HTERT RPE-1 (cell line): Measurements from ENCODE around the gene BCAS4.
"Not testable (repeated sequence)": the region's sequence is repeated elsewhere in the genome, so short reads cannot be mapped to it uniquely, and the experiment has no call there.

Experiments
- in situ Hi-C: fragments of 300-500 bp; cut with MboI; formaldehyde crosslinking; loops from 4 replicates; pipeline ENCODE4 v1.14.3; 2020; ENCODE audit warnings: low sequenced_read_pairs

Gene BCAS4

DNA sequence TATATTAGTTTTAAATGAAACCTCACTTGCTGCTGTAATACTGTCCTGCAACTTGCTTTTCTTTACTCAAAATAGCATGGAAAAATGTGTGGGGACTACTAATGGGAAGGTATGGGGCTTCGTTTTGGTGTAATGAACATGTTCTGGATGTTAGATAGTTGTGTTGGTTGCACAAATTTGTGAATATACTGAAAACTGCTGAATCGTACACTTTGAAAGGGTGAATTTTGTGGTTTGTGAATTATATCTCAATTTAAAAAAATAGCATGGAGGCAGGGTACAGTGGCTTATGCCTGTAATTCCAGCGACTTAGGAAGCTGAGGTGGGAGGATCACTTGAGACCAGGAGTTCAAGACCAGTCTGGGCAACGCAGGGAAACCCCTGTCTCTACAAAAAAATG lies 2.3 kb downstream of the BCAS4 start:
- in situ Hi-C loops: no loop called here

DNA sequence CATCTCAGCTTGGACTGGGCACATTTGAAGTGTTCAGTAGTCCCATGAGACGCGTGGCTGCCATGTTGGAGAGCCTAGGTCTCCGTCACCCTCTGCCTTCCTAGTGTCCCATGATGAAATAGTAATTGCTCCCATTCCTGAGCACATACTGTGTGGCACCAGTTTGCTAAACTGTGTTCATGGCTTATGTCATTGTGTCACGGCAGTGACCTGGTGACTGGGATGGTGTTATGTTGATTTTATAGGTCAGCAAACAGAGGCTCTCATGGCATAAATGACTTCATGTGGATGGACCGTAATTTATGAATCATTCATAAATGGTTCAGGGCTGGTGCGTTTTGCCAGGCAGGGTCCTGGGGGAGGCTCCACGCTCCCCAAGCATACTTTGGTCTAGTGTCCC lies 3.8 kb downstream of the BCAS4 start:
- in situ Hi-C loops: no loop called here

DNA sequence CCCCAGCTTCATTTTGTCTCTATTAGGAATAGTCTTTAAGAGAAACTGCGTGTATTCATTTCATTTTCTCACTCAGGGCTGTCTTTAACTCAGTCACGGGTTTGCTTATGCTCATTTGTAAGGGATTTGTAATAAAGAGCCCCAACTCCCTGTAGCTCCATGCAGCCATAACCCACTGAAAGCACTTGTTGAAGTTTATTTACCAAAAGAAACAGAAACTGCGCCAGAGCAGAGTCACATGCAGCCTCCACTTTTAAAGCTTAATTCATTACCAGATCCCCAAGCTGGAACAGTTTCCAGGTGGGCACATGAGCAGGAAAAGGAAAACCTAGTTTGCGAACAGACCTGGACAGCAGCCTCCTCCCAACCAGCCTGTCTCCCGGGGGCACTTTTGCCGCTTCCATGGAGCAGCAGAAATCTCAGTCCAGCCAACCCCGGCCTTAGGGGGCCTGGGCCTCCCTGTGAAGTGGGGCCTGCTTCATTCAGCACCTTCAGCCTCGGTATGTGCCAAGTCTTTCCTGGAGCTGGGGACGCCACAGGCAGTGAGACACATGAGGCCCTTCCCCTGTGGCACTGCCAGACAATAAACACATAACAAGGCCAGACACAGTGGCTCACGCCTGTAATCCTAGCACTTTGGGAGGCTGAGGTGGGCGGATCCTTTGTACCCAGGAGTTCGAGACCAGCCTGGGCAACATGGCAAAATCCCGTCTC lies 4.5 kb downstream of the BCAS4 start:
- in situ Hi-C loops: no loop called here

DNA sequence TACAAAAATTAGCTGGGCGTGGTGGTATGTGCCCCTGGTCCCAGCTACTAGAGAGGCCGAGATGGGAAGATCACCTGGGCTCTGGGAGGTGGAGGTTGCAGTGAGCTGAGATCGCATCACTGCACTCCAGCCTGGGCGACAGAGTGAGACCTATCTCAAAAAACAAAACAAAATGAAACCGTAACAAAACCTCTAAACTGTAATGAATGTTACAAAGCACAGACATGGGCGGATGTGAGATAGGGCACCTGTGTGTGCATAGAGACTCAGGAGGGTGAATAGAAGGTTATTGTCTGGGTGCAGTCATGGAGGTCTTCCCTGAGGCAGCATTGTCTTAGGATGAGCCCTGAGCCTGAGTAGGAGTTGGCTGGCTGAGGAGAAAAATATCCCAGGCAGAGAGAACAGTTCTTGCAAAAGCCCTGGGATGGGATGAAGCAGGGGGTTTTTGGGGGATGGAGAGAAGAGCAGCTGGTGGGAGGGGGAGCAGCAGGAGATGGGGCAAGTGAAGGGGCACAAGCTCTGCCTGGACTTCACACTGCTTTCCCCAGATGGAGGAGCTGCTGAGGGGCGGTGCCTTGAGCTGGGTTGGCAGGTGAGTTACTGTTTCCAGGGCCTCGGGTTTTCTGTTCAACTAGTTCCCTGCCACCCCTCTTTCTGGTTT lies 5.2 kb downstream of the BCAS4 start:
- in situ Hi-C loops: no loop called here

DNA sequence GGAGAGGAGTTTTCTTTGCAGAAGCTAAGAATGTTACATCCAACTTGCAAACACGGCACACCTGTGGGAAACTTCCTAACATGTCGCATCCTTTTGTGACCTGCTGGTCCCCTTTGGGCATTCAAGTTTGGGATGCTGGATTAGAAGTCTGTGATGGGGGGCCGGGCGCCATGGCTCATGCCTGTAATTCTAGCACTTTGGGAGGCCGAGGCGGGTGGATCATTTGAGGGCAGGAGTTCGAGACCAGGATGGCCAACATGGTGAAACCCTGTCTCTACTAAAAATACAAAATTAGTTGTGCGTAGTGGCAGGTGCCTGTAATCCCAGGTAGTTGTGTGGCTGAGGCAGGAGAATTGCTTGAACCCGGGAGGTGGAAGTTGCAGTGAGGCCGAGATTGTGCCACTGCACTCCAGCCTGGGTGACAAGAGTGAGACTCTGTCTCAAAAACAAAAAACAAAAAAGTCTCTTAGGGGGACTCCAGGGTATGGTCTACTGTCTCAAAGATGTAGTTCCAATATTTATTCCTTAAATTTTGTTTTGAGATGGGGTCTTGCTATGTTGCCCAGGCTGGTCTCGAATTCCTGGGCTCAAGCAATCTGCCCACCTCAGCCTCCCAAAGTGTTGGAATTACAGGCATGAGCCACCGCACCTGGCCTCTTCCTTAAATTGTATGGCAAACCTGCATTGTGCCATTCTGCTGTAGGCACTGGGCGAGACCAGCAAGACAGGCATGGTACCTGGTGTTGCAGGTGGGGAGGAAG lies 6.3 kb downstream of the BCAS4 start:
- in situ Hi-C loops: not testable (repeated sequence)

DNA sequence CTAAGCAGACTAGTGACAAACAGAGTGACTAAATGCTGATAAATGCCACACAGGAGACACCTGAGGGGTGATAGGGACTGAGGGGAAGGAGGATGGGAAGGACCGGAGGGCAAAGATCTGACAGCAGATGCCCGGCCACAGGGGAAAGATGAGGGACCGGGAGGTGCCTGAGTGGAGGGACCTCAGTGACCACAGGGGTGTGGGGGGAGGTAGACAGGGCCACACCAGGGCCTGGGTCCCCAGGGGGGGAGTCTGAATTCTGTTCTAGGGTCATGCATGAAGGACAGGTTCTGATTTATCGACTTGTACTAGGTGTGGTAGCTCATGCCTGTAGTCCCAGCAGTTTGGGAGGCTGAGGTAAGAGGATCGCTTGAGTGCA lies 6.9 kb downstream of the BCAS4 start:
- in situ Hi-C loops: no loop called here

DNA sequence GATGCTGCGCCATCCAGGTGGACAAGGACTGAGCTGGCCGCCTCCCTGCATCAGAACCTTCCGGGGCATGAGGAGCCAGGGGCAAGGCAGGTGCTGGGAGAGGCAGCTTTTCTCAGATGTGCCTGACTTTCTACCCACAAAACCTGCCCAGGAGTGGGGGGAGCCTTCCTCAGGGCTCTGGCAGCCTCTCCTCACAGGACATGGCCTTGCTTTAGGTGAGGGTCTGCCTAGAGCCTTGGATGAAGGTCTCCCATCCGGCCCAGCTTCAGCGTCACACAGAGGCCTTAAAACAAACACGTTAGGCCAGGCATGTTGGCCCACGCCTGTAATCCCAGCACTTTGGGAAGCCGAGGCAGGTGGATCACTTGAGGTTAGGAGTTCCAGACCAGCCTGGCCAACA lies 7.4 kb downstream of the BCAS4 start:
- in situ Hi-C loops: no loop called here

DNA sequence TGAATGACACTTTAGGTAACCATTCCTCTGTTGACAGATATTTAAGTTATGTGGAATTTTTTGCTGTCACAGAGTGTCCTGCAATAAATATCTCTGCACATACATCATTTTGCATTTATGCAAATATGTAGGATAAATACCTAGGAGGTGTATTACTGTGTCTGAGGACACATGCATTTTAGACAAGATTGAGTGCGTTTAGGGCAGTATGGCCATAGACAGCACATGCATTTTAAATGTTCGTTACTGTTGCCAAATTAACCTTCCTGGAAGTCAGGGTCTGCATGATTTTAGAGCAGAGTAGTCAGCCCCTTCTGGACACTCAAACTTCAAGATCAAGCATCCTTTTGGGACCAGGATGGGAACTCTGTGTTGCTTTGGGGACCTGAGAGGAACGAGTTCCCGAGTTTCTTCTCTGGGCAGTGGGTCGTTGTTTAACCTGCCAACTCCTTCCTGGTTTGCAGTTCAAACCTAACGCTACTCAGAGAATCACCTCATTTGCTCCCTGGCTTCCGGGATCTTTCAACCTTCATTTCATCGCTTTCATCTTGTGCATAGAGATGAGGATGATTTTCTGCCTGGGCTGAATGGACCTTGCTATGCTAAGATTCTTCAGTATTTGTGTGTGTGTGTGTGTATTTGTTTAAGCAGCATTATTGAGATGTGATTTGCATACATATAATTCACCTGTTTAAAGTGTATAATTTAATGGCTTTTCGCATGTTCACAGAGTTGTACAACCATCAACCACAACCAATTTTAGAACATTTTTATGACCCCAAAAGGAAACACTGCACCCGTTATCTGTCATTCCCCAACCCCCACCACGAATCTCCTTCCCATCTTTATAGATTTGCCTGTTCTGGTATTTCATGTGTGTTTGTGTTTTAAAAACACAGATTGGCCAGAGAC lies 9.8 kb downstream of the BCAS4 start:
- in situ Hi-C loops: no loop called here

DNA sequence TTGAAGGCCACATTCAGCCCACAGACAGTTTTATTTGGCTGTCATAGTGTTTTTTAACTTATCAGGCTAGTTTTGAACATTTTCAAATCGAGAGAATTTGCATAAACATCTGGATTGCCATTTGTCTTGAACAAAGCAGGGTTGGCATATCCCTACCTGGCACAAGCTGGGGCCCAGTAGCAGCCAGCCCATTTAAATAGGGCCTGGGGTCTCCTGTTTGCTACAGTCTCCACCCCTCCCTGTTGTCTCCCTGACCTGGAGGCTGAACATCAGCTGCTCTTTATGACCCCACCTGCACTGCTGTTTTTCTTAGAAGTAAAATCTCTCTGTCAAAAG lies 10.5 kb downstream of the BCAS4 start:
- in situ Hi-C loops: no loop called here

DNA sequence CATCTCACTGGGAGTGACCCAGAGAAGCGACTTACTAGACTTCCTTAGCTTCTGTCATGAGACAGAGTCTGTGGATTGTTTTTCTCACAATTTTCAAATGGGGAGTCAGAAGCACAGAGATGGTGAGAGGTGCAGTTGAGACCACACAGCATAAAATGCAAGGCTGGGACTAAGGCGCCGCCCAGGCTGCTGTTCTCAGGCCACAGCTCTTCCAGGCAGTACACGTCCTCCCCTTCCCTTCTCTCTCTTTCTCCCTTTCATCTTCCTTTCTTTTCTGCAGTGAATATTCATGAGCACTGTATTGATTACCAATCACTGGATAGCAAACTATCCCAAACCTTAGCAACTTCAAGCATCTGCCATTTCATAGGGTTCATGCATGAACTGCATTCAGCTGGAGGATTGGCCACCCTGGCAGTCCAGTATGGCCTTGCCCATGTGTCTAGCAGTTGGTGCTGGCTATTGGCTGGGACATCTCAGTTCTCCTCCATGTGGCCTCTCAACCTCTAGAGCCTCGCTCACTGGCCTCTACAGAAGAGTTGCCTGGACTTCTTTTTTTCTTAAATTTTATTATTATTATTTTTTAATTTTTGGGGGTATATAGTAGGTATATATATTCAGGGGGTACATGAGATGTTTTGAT lies 11.4 kb downstream of the BCAS4 start:
- in situ Hi-C loops: no loop called here

DNA sequence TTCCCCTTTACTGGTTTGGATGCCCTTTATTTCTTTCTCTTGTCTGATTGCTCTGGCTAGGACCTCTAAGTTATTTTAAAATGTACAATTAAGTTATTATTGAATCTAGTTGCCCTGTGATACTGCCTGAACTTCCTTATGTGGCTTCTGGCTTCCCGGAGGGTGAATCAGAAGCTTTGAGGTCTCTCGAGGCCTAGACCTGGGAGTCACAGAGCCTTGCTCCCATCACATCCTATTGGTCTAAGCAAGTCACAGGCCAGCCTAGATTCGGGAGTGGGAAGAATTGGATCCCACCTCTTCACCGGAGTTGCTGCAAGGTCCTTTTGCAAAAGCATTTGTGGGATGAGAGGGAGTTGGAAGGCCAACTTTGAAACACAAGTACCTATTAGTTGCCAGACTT lies 15.2 kb downstream of the BCAS4 start:
- in situ Hi-C loops: no loop called here

DNA sequence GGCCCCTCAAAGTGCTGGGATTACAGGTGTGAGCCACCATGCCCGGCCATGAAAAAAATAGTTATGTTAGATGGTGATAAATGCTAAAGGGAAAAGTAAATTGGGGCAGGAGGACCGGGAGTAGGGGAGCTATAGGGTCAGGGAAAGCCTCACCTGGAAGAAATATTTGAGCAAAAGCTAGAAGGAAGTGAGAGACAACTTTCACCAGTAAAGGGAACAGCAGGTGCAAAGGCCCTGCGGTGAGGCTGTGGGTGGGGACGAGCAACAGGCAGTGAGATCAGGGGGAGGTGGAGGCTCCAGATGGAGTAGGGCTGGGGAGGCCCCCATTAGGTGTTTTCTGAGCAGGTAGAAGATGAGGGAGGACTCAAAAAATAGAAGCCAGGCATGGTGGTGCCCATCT lies 16.0 kb downstream of the BCAS4 start:
- in situ Hi-C loops: no loop called here

DNA sequence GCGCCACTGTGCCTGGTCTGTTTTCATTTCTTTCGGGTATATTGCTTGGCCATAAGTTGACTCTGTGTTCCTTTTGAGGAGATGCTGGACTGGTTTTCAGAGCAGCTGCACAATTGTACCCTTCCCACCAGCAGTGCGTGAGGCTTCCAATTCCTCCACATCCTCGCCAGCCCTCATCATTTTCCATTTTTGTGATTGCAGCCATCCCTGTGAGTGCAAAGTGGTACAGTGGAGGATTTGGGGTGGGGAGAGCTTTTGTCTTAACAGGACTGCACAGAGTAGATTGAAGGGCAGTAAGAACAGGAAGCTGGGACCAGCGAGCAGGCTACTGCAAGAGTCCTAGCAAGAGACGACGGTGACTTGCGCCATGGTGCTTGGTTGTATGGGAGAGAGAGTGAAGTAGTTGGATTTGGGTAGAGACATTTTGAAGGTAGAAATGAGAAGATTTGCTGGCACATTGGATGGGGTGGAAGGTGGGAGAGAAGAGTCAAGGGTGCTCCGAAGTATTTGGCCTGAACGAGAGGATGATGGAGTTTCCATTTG lies 18.3 kb downstream of the BCAS4 start:
- in situ Hi-C loops: no loop called here

DNA sequence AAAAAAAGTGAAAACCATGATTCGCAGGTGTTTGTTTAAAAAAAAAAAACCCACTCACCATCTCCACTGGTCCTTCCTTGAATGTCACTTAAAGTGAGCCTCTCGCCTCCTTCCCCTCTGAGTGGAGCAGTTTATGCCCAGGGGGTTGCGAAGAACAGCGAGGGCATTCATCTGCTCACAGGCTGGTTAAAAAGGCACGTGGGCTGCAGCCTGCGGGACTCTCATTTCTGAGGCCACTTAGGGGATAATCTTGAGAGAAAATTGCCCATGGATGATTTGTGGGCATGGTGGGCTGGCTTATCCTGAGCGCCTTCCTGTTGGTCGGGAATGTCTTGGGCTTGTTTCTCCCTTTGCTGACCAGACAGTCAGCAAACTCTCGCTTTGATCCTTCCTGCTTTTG lies 18.9 kb downstream of the BCAS4 start:
- in situ Hi-C loops: no loop called here

DNA sequence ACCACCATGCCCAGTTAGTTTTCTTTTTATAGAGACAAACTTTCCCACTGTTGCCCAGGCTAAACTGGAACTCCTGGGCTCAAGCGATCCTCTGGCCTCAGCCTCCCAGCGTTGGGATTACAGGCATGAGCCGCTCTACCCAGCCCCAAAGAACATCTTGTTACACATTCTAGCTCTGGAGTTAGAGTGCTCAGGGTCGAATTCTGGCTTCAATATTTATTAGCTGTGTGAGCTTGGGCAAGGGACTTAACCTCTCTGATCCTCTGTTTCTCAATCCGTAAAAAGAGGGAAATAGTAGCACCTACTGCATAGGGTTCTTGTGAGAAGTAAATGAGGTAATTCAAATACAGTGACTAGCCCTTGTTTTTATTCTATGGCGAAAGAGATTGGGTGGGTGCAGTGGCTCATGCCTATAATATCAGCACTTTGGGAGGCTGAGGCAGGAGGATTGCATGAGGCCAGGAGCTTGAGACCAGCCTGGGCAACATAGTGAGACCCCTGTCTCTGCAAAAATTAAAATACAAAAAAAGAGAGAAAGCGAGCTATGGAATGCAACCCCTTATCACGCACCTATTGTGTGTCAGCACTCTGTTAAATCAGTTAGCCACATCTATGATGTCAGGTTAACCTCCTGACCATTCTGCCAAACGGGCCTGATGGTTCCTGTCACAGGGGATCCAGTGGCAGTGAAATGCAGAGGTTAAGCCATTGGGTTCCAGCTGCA lies 19.7 kb downstream of the BCAS4 start:
- in situ Hi-C loops: no loop called here

DNA sequence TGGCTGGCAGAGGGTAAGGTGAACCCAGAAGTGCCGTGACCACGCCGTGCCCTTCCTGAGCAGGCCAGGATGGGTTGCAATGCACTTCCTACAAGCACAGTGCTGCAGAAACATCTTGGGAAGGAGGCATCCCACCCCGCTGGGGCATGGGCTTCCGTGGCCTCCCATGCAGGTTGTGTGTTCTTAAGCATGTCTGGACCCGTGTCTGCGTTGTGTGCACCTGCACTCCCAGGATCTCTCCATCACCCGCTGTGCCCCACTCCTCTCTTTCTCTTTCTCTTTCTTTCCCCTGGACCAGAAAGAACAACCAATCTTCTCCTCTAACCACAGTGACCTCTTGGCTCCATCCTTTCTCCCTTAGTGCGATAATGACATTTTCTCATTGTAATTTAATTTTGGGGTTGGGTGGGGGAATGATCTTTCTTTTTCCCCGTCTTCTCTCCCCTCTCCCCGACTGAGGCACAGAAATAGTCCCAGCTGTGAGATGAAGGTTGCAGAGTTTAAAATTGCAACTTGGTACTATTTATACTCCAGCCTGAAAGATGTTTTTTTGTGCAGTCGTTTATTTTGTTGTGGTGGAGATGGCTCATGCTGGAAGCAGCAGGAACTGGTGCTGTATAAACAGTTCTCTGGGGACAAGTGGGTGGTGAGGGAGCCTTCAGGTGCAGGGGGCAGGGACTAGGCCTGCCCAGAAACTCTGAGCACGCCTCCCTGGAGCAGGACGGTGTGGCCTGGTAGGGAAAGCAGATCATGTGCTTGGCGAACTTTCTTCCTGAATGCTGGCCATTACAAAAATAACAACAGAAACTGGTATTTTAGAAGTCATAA lies 20.5 kb downstream of the BCAS4 start:
- in situ Hi-C loops: no loop called here

DNA sequence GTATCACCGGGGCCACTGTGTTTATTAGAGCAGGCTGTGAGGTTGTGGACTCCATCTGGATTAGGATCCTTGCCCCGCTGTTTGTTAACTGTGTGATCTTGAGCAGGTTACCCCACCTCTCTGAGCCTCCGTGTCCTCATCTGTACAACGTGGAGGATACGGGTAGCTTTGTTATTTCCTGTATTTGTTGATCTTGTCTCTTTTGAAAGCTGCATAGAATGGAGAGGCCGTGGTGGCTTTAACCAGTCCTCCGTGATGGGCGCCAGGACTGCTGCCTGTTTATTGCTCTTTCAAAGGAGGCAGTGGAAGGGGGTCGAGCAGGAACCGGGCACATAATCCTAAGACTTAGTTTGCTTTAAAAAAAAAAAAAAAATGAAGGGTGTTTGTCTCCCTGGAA lies 22.9 kb downstream of the BCAS4 start:
- in situ Hi-C loops: no loop called here

DNA sequence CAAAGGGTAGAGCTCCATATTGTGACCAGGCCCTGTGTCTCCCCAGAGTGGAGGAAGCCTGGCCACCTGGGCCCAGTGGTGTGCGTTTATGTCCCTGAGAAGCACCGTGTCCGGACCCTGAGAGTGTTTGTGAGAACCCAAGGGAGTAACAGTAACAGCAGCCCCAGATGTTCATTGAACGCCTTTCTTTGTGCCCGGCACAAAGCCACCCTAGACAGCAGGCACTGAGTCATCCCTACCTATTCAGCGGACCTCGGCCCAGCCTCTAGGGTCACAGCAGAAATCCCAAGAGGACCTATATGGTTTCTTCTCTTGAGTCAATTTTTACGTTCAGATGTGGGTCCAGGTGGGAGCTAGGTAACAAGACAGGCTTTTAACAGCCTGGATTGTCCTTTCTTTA lies 24.5 kb downstream of the BCAS4 start:
- in situ Hi-C loops: no loop called here
